Keratinocyte (primary cell): ENCODE data around the gene EGFR. TPM values are rescaled to one million over a fixed set of nuclear protein-coding genes. Genes with fewer than 3 reads are reported as not detected.
A peak's percentile ranks its signal among the peaks of the same experiment; 100 is the strongest.

Source experiments
- DNase-seq: peaks from one replicate; pipeline ENCODE4 v3.0.0-alpha.2; 2011; ENCODE audit warnings: low read depth, missing footprints, low spot score
- FAIRE-seq: peaks from 2 replicates; lab custom pipeline; 2011; peaks lifted over from hg19 to GRCh38; lab: Jason Lieb, UNC
- H2AFZ ChIP-seq: 2 replicates; pipeline ENCODE4 v1.6.0; 2012; ENCODE audit warnings: low read length, control low read depth, inconsistent platforms; ENCODE audit not compliant: control insufficient read depth
- H3K27ac ChIP-seq: 2 replicates; pipeline ENCODE4 v1.5.1; 2011; ENCODE audit warnings: low read length; ENCODE audit not compliant: control insufficient read depth, insufficient read depth
- H3K27me3 ChIP-seq: 3 replicates; pipeline ENCODE4 v1.6.0; 2011; ENCODE audit warnings: low read length; ENCODE audit not compliant: control insufficient read depth, insufficient read depth; ENCODE audit errors: extremely low read depth
- H3K36me3 ChIP-seq, 2 experiments: 2 replicates in 1 of 2; 3 replicates in 1 of 2; pipeline ENCODE4 v1.5.1; 2011; ENCODE audit warnings: low read length in 2 of 2, mild to moderate bottlenecking in 1 of 2; ENCODE audit not compliant: control insufficient read depth in 2 of 2, insufficient read depth in 2 of 2; ENCODE audit errors: extremely low read depth in 1 of 2
- H3K4me1 ChIP-seq: 3 replicates; pipeline ENCODE4 v1.5.1; 2011; ENCODE audit warnings: low read length; ENCODE audit not compliant: control insufficient read depth, insufficient read depth; ENCODE audit errors: extremely low read depth
- H3K4me2 ChIP-seq: 3 replicates; pipeline ENCODE4 v1.6.0; 2011; ENCODE audit warnings: low read depth, low read length; ENCODE audit not compliant: control insufficient read depth, insufficient read depth; ENCODE audit errors: extremely low read depth
- H3K4me3 ChIP-seq, 3 experiments: fragments of 200-600 bp in 1 of 3; sonication (generic) in 1 of 3; 2 replicates in 2 of 3; 3 replicates in 1 of 3; pipeline ENCODE4 v1.5.1; 2011 to 2016; ENCODE audit warnings: low read length in 3 of 3, mild to moderate bottlenecking in 3 of 3, control low read depth in 2 of 3, inconsistent platforms in 1 of 3, low read depth in 1 of 3, mixed read lengths in 1 of 3, mixed run types in 1 of 3, moderate library complexity in 1 of 3; ENCODE audit not compliant: control insufficient read depth in 2 of 3, insufficient read depth in 2 of 3; ENCODE audit errors: extremely low read depth in 1 of 3
- H3K79me2 ChIP-seq: 2 replicates; pipeline ENCODE4 v1.6.0; 2012; ENCODE audit warnings: low read length; ENCODE audit not compliant: control insufficient read depth, insufficient read depth
- H3K9ac ChIP-seq: 3 replicates; pipeline ENCODE4 v1.6.0; 2011; ENCODE audit warnings: low read length; ENCODE audit not compliant: control insufficient read depth, insufficient read depth; ENCODE audit errors: extremely low read depth
- H3K9me1 ChIP-seq: 3 replicates; pipeline ENCODE4 v1.6.0; 2011; ENCODE audit warnings: low read length; ENCODE audit not compliant: control insufficient read depth, insufficient read depth; ENCODE audit errors: extremely low read depth
- H3K9me3 ChIP-seq: 2 replicates; pipeline ENCODE4 v1.5.1; 2012; ENCODE audit warnings: low read depth, low read length; ENCODE audit not compliant: control insufficient read depth
- H4K20me1 ChIP-seq: 3 replicates; pipeline ENCODE4 v1.6.0; 2011; ENCODE audit warnings: low read length; ENCODE audit not compliant: control insufficient read depth, insufficient read depth; ENCODE audit errors: extremely low read depth
- CTCF ChIP-seq, 3 experiments: IDR thresholded peaks in 1 of 3; conservative IDR thresholded peaks in 1 of 3; optimal IDR thresholded peaks in 1 of 3; 2 replicates in 2 of 3; 3 replicates in 1 of 3; pipeline versions ENCODE3 to v1.5.1; 2011; ENCODE audit warnings: low read length in 3 of 3, mild to moderate bottlenecking in 3 of 3, moderate library complexity in 2 of 3, control low read depth in 1 of 3, inconsistent platforms in 1 of 3; ENCODE audit not compliant: insufficient read depth in 2 of 3; ENCODE audit errors: extremely low read depth in 1 of 3
- EZH2 ChIP-seq: IDR thresholded peaks from one replicate; pipeline ENCODE4 v1.6.1; 2012; ENCODE audit warnings: inconsistent platforms, mild to moderate bottlenecking, low read length, moderate library complexity
- dilution Hi-C: fragments of 300-500 bp; cut with MboI; formaldehyde crosslinking; loops from one replicate; pipeline ENCODE4 v1.7.0; 2020; ENCODE audit warnings: low sequenced_read_pairs; ENCODE audit not compliant: extremely low pct_ligation_motif_present
- polyA plus RNA-seq, 5 experiments: library from polyadenylated mRNA; depleted of rRNA in 3 of 5; stranded (reverse) in 3 of 5; stranded (forward) in 1 of 5; unstranded in 1 of 5; fragments of >200 nt; gene quantifications; 1 replicate in 1 of 5; 2 replicates in 3 of 5; 3 replicates in 1 of 5; pipeline versions ENCODE4 v1.2.1 to v1.2.3, GENCODE V29; 2011 to 2012; ENCODE audit warnings: missing spikeins in 2 of 5, low read depth in 1 of 5, low replicate concordance in 1 of 5

EGFR gene
- polyA plus RNA-seq, 1 donor (not counting 4 experiments of a cell fraction or from before 2014, with no cell fraction given): 120 TPM

GRCh38 chr7:55031075-55031474 is 12.3 kb downstream of the EGFR start:
- peaks cover 53% of the 10 kb centered on the region for H4K20me1 ChIP-seq

GRCh38 chr7:55032069-55032699 is 13.4 kb downstream of the EGFR start:
- Histone ChIP-seq H3K4me1 (peaks cover 50% of the 10 kb centered on the region), H3K4me2 (no peak overlapping the region)

More at GRCh38 chr7:55031075-55031474, 12.3 kb downstream of the EGFR start:
- peaks cover 9% of the 10 kb centered on the region for H3K9me1 ChIP-seq
- H3K4me2 ChIP-seq: no peak overlapping the region
- no peaks in the 10 kb centered on the region for H3K9me3 ChIP-seq
- H3K27ac ChIP-seq: no peak overlapping the region
- no peak for DNase-seq
- TF ChIP-seq EZH2: no peak
- no peak for TF ChIP-seq CTCF (optimal IDR thresholded peaks at IDR 0.05 in 1 of 3, IDR thresholded peaks at IDR 0.05 in 1 of 3, conservative IDR thresholded peaks at IDR 0.05 in 1 of 3; ENCODE audit: extremely low read depth in 1 of 3, insufficient read depth in 2 of 3, low read length in 3 of 3)
- peaks cover 20 to 23% of the 10 kb centered on the region in 2 experiments for H3K36me3 ChIP-seq
- H3K79me2 ChIP-seq: peaks cover 99% of the 10 kb centered on the region
- H3K4me1 ChIP-seq: peaks cover 56% of the 10 kb centered on the region
- H3K27me3 ChIP-seq: no peaks in the 10 kb centered on the region
- no peak for FAIRE-seq
- no peak overlapping the region for H2AFZ ChIP-seq
- H3K9ac ChIP-seq: no peak overlapping the region
- no peak overlapping the region for H3K4me3 ChIP-seq
- dilution Hi-C loops: no loop called here

More at GRCh38 chr7:55032069-55032699, 13.4 kb downstream of the EGFR start:
- H4K20me1 ChIP-seq: peaks cover 49% of the 10 kb centered on the region
- H3K9me1 ChIP-seq: peaks cover 7% of the 10 kb centered on the region
- no peak overlapping the region for H3K4me3 ChIP-seq
- DNase-seq: no peak
- H3K27ac ChIP-seq: peak overlapping the region; percentile 19
- no peak overlapping the region for H3K9ac ChIP-seq
- TF ChIP-seq EZH2: no peak
- TF ChIP-seq CTCF (optimal IDR thresholded peaks at IDR 0.05 in 1 of 3, IDR thresholded peaks at IDR 0.05 in 1 of 3, conservative IDR thresholded peaks at IDR 0.05 in 1 of 3; ENCODE audit: extremely low read depth in 1 of 3, insufficient read depth in 2 of 3, low read length in 3 of 3): no peak
- H3K36me3 ChIP-seq: peaks cover 21 to 28% of the 10 kb centered on the region in 2 experiments
- H3K9me3 ChIP-seq: no peaks in the 10 kb centered on the region
- dilution Hi-C loops: no loop called here
- H3K27me3 ChIP-seq: no peaks in the 10 kb centered on the region
- peaks cover 99% of the 10 kb centered on the region for H3K79me2 ChIP-seq
- no peak overlapping the region for H2AFZ ChIP-seq
- FAIRE-seq: no peak
